Gastrocnemius medialis (tissue), 4 donors: ENCODE measurements around the gene CTAGE4.
"Not testable (repeated sequence)": the region's sequence is repeated elsewhere in the genome, so short reads cannot be mapped to it uniquely, and the experiment has no call there.

Source experiments
- CTCF ChIP-seq, 5 experiments: fragments of 450-650 bp in 3 of 5; fragments of 200-600 bp in 2 of 5; sonication (generic) in 2 of 5; IDR thresholded peaks in 4 of 5; conservative IDR thresholded peaks in 1 of 5; 1 replicate in 4 of 5; 2 replicates in 1 of 5; pipeline ENCODE4 v1.5.1; 2016 to 2019; ENCODE audit warnings: antibody characterized with exemption in 5 of 5, mild to moderate bottlenecking in 3 of 5, moderate library complexity in 3 of 5
- POLR2A ChIP-seq, 2 donors: fragments of 450-650 bp; IDR thresholded peaks; one replicate each; pipeline ENCODE4 v1.6.1; 2017; ENCODE audit warnings: antibody characterized with exemption in 2 of 2, mild to moderate bottlenecking in 2 of 2, moderate library complexity in 2 of 2

- not testable (repeated sequence) for TF ChIP-seq POLR2A (IDR thresholded peaks at IDR 0.05); CTCF (IDR thresholded peaks at IDR 0.05 in 4 of 5, conservative IDR thresholded peaks at IDR 0.05 in 1 of 5)
Measured at GRCh38 chr7:144223675-144224074, 40.4 kb downstream of the CTAGE4 start.
